K562 (cell line): ENCODE data around the gene PPAN. TPM values are rescaled to one million over a fixed set of nuclear protein-coding genes. Genes with fewer than 3 reads are reported as not detected.

Experiments
- CBX3 ChIP-seq, 2 experiments: IDR thresholded peaks; 1 replicate in 1 of 2; 2 replicates in 1 of 2; pipeline ENCODE4 v1.6.1; 2012; ENCODE audit warnings: inconsistent platforms in 2 of 2, low read length in 2 of 2, borderline replicate concordance in 1 of 2, control low read depth in 1 of 2
- FOXK2 ChIP-seq, 2 experiments: fragments of 450-650 bp; IDR thresholded peaks in 1 of 2; conservative IDR thresholded peaks in 1 of 2; 2 replicates each; pipeline ENCODE4 v1.6.1; 2016; ENCODE audit warnings: low read depth in 2 of 2, mild to moderate bottlenecking in 1 of 2
- PHF20 ChIP-seq: fragments of 450-650 bp; IDR thresholded peaks from 2 replicates; pipeline ENCODE4 v1.6.1; 2018; ENCODE audit not compliant: partially characterized antibody
- POLR2A ChIP-seq: fragments of 450-650 bp; conservative IDR thresholded peaks from 2 replicates; pipeline ENCODE4 v1.6.1; 2016
- TAF1 ChIP-seq: IDR thresholded peaks from 2 replicates; pipeline ENCODE4 v1.6.1; 2011; ENCODE audit warnings: mild to moderate bottlenecking, low read length, moderate library complexity; ENCODE audit not compliant: insufficient read depth, control insufficient read depth, severe bottlenecking; ENCODE audit errors: extremely low read depth
- ZBTB1 ChIP-seq: sonication (generic); formaldehyde crosslinking; IDR thresholded peaks from 2 replicates; pipeline ENCODE4 v1.8.1; 2023; ENCODE audit warnings: missing genetic modification reagents, low read depth, mild to moderate bottlenecking, borderline replicate concordance
- polyA plus RNA-seq, 8 experiments: library from polyadenylated mRNA; depleted of rRNA in 4 of 8; stranded (reverse) in 5 of 8; unstranded in 3 of 8; fragments of >200 nt; fragmentation: Nextera tagmentation in 2 of 8; fragmentation: Illumina TruSeq in 1 of 8; extraction: Ambion mirVana in 2 of 8; extraction: Trizol in 1 of 8; gene quantifications; 2 replicates each; pipeline versions ENCODE4 v1.2.1 to v1.2.3, GENCODE V29; 2011 to 2014; ENCODE audit warnings: inconsistent platforms in 1 of 8, missing spikeins in 1 of 8
- total RNA-seq, 7 experiments: library from RNA; depleted of rRNA in 6 of 7; stranded (reverse); fragments of >200 nt in 6 of 7; fragmentation: Illumina TruSeq in 2 of 7; extraction: Trizol in 2 of 7; gene quantifications; 2 replicates each; pipeline versions ENCODE4 v1.2.1 to v1.2.3, GENCODE V29; 2011 to 2021; ENCODE audit warnings: low replicate concordance in 1 of 7
- TF ChIP-seq, protein P1 (sequence below), 2 experiments: fragments of 450-650 bp; IDR thresholded peaks; 2 replicates each; pipeline ENCODE4 v1.6.1; 2016; ENCODE audit warnings: mild to moderate bottlenecking in 2 of 2, borderline replicate concordance in 1 of 2, low read depth in 1 of 2, moderate library complexity in 1 of 2
- TF ChIP-seq, protein P2 (sequence below), 2 experiments: fragments of 450-650 bp; formaldehyde crosslinking in 1 of 2; IDR thresholded peaks; 2 replicates each; pipeline versions ENCODE4 v1.4.0 to v1.6.1; 2014 to 2020; ENCODE audit warnings: mild to moderate bottlenecking in 2 of 2, borderline replicate concordance in 1 of 2, low read depth in 1 of 2

Gene PPAN
- total and polyA plus RNA-seq, 9 of the 15 experiments (the other 6 are each of a cell fraction or from before 2014, with no cell fraction given): 2.2 to 129 (median 59.1) TPM

DNA sequence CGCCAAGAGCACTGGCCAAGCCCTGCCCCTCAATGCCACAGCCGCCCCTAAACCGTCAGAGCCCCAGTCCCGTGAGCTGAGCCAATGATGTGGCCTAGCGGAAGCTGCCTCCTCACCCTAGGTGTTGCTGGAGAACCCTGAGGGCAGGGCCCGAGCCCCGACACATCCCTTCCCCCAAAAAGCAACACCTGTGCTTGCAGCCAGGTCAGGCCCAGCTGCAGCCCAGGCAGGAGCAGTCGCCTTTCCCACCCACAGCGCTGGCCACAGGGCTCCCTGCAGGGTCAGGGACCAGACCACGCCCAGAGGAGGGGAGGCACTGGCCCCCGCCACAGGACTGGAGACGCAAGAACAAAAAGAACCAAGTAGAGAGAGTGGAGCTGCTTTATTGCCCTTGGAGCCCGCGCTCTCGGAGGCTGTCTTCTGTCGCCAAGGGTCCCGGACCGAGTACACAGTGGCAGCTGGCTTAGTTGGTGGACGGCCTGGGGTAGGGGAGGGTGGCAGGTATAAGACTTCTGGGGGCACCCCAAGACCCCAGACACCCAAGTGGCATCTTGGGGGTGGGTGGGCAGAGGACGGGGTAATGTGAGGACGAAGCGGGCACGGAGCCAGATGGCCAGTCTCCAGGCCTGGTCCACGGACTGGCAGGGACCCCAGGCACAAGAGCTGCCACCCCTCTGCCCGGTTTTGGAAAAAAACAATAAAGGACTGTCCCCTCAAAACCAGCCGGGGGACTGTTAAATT, 8.7 kb downstream of the PPAN start (continued):
- no peak for TF ChIP-seq PHF20
- no peak for TF ChIP-seq CBX3 (IDR thresholded peaks at IDR 0.05; ENCODE audit: borderline replicate concordance in 1 of 2, low read length in 2 of 2)
- peak; percentile 64 for TF ChIP-seq POLR2A
- no peak for TF ChIP-seq TAF1
- TF ChIP-seq, protein P1, sequence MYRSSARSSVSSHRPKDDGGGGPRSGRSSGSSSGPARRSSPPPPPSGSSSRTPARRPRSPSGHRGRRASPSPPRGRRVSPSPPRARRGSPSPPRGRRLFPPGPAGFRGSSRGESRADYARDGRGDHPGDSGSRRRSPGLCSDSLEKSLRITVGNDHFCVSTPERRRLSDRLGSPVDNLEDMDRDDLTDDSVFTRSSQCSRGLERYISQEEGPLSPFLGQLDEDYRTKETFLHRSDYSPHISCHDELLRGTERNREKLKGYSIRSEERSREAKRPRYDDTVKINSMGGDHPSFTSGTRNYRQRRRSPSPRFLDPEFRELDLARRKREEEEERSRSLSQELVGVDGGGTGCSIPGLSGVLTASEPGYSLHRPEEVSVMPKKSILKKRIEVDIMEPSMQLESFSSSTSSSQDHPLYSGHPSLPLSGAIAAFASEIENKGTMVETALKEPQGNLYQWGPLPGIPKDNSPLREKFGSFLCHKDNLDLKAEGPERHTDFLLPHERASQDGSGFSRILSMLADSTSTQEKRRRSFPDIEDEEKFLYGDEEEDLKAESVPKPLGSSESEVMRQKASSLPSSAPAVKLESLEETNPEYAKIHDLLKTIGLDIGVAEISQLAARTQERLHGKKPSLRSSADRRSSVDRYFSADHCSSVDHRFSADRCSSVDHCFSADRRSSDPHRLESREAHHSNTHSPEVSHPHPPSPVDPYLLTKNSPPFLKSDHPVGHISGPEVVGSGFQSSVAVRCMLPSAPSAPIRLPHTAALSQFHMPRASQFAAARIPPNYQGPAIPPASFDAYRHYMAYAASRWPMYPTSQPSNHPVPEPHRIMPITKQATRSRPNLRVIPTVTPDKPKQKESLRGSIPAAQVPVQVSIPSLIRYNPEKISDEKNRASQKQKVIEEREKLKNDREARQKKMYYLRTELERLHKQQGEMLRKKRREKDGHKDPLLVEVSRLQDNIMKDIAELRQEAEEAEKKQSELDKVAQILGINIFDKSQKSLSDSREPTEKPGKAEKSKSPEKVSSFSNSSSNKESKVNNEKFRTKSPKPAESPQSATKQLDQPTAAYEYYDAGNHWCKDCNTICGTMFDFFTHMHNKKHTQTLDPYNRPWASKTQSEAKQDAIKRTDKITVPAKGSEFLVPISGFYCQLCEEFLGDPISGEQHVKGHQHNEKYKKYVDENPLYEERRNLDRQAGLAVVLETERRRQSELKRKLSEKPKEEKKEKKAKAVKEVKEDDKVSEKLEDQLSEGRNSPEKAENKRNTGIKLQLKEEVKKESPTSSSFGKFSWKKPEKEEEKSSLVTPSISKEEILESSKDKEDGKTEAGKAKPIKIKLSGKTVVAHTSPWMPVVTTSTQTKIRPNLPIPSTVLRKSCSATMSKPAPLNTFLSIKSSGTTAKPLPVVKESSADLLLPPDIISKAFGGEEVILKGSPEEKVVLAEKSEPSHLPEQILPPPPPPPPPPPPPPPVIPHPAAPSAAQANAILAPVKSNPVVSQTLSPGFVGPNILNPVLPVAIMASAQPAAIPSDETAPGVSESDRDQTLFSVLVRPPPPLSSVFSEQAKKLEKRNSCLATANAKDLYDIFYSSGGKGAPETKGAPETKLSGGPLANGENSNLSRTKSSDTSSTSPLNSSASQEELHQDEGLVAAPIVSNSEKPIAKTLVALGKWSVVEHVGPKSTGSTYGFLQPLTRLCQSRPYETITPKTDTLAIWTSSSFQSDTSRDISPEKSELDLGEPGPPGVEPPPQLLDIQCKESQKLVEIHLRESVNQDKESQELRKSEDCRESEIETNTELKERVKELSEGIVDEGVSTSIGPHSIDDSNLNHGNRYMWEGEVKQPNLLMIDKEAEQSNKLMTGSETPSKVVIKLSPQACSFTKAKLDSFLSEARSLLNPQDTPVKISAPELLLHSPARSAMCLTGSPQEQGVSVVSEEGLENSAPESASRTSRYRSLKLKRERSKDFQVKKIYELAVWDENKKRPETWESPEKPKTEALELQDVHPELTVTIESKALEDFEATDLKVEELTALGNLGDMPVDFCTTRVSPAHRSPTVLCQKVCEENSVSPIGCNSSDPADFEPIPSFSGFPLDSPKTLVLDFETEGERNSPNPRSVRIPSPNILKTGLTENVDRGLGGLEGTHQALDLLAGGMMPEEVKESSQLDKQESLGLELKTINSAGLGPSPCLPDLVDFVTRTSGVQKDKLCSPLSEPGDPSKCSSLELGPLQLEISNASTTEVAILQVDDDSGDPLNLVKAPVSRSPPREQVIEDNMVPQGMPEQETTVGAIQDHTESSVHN (IDR thresholded peaks at IDR 0.05; ENCODE audit: borderline replicate concordance in 1 of 2, low read depth in 1 of 2): no peak
- TF ChIP-seq, protein P2, sequence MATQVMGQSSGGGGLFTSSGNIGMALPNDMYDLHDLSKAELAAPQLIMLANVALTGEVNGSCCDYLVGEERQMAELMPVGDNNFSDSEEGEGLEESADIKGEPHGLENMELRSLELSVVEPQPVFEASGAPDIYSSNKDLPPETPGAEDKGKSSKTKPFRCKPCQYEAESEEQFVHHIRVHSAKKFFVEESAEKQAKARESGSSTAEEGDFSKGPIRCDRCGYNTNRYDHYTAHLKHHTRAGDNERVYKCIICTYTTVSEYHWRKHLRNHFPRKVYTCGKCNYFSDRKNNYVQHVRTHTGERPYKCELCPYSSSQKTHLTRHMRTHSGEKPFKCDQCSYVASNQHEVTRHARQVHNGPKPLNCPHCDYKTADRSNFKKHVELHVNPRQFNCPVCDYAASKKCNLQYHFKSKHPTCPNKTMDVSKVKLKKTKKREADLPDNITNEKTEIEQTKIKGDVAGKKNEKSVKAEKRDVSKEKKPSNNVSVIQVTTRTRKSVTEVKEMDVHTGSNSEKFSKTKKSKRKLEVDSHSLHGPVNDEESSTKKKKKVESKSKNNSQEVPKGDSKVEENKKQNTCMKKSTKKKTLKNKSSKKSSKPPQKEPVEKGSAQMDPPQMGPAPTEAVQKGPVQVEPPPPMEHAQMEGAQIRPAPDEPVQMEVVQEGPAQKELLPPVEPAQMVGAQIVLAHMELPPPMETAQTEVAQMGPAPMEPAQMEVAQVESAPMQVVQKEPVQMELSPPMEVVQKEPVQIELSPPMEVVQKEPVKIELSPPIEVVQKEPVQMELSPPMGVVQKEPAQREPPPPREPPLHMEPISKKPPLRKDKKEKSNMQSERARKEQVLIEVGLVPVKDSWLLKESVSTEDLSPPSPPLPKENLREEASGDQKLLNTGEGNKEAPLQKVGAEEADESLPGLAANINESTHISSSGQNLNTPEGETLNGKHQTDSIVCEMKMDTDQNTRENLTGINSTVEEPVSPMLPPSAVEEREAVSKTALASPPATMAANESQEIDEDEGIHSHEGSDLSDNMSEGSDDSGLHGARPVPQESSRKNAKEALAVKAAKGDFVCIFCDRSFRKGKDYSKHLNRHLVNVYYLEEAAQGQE (IDR thresholded peaks at IDR 0.05; ENCODE audit: borderline replicate concordance): no peak
- TF ChIP-seq, protein P2 (CRISPR knock-in tag; IDR thresholded peaks at IDR 0.05; ENCODE audit: low read depth): no peak
- no peak for TF ChIP-seq FOXK2 (conservative IDR thresholded peaks at IDR 0.05 in 1 of 2, IDR thresholded peaks at IDR 0.05 in 1 of 2; ENCODE audit: low read depth in 2 of 2)
- TF ChIP-seq ZBTB1 (CRISPR knock-in tag): no peak
